HepG2 (cell line): Measurements from ENCODE around the gene PIP5K1C. TPM values are rescaled to one million over a fixed set of nuclear protein-coding genes. Genes with fewer than 3 reads are reported as not detected.

Experiments used
- ATAC-seq: fragments of 200-7000 bp; cut with Tn5 transposase; 3 replicates; pipeline ENCODE4 v1.9.1; 2020; ENCODE audit warnings: mild to moderate bottlenecking, moderate library complexity
- BruUV-seq: library from RNA; stranded (reverse); fragments of 400-500 nt; replicated peaks from 2 replicates; lab custom pipeline; 2021; lab: Mats Ljungman, UMichigan
- CTCF ChIA-PET: fragments of 300-600 bp; formaldehyde crosslinking; extraction: SDS; loops from one replicate; lab custom pipeline; 2021; ENCODE audit warnings: low total read pairs, inconsistent platforms, low intra/inter-chr PET ratio; lab: Yijun Ruan, JAX
- POLR2A ChIA-PET: fragments of 350-600 bp; sonication (Branson Sonifier 250); formaldehyde crosslinking; loops from one replicate; lab custom pipeline; 2020; ENCODE audit warnings: antibody characterized with exemption, inconsistent platforms; lab: Yijun Ruan, JAX
- DNase-seq: peaks from one replicate; pipeline ENCODE4 v3.0.0-alpha.2; 2015; ENCODE audit warnings: low spot score
- FAIRE-seq: peaks from 3 replicates; lab custom pipeline; 2011; peaks lifted over from hg19 to GRCh38; lab: Jason Lieb, UNC
- H2AFZ ChIP-seq: one replicate; pipeline ENCODE4 v1.6.1; 2011; ENCODE audit warnings: low read length, inconsistent platforms
- H3K27ac ChIP-seq: fragments of 300-600 bp; 3 replicates; pipeline ENCODE4 v1.8.0; 2011; ENCODE audit warnings: mixed run types, mild to moderate bottlenecking, mixed read lengths, low read length, inconsistent platforms; ENCODE audit not compliant: insufficient read depth; ENCODE audit errors: extremely low read length
- H3K27me3 ChIP-seq, 2 experiments: fragments of 200-600 bp in 1 of 2; 2 replicates in 1 of 2; 3 replicates in 1 of 2; pipeline versions ENCODE4 v1.6.0 to v1.8.0; 2011; ENCODE audit warnings: low read length in 2 of 2, mild to moderate bottlenecking in 2 of 2, moderate library complexity in 2 of 2, inconsistent platforms in 1 of 2; ENCODE audit not compliant: insufficient read depth in 2 of 2, control insufficient read depth in 1 of 2
- H3K36me3 ChIP-seq, 2 experiments: fragments of 200-600 bp in 1 of 2; replicated peaks in 1 of 2; 2 replicates in 1 of 2; 3 replicates in 1 of 2; pipeline versions ENCODE4 v1.5.1 to v1.8.0; 2011; ENCODE audit warnings: low read length in 2 of 2, inconsistent platforms in 1 of 2; ENCODE audit not compliant: insufficient read depth in 2 of 2, control insufficient read depth in 1 of 2
- H3K4me1 ChIP-seq: 2 replicates; pipeline ENCODE4 v1.5.1; 2012; ENCODE audit warnings: low read length, inconsistent platforms; ENCODE audit not compliant: insufficient read depth
- H3K4me2 ChIP-seq: 2 replicates; pipeline ENCODE4 v1.6.0; 2011; ENCODE audit warnings: low read depth, low read length, inconsistent platforms
- H3K4me3 ChIP-seq, 3 experiments: fragments of 200-600 bp in 1 of 3; sonication (generic), shearing (Covaris generic) in 1 of 3; replicated peaks in 1 of 3; 2 replicates each; pipeline ENCODE4 v1.5.1; 2011 to 2016; ENCODE audit warnings: low read length in 3 of 3, inconsistent platforms in 2 of 3, low read depth in 2 of 3, mild to moderate bottlenecking in 2 of 3, control low read depth in 1 of 3, mixed read lengths in 1 of 3; ENCODE audit not compliant: insufficient read depth in 1 of 3
- H3K79me2 ChIP-seq: one replicate; pipeline ENCODE4 v1.6.1; 2011; ENCODE audit warnings: low read length, inconsistent platforms; ENCODE audit not compliant: insufficient read depth
- H3K9ac ChIP-seq: 2 replicates; pipeline ENCODE4 v1.6.0; 2011; ENCODE audit warnings: mild to moderate bottlenecking, low read depth, low read length, inconsistent platforms; ENCODE audit not compliant: insufficient read depth
- H3K9me3 ChIP-seq: 2 replicates; pipeline ENCODE4 v1.5.1; 2012; ENCODE audit warnings: mild to moderate bottlenecking, low read length
- H4K20me1 ChIP-seq: 2 replicates; pipeline ENCODE4 v1.6.0; 2011; ENCODE audit warnings: inconsistent platforms, mild to moderate bottlenecking, low read length, moderate library complexity; ENCODE audit not compliant: insufficient read depth
- HMG20B ChIP-seq: conservative IDR thresholded peaks from 2 replicates; pipeline ENCODE4 v1.6.1; 2016; ENCODE audit warnings: missing genetic modification reagents, missing compliant biosample characterization
- RAD21 ChIP-seq: fragments of 450-650 bp; formaldehyde crosslinking; IDR thresholded peaks from 2 replicates; pipeline ENCODE4 v1.5.0; 2020; ENCODE audit warnings: mild to moderate bottlenecking
- WIZ ChIP-seq: sonication (generic); formaldehyde crosslinking; IDR thresholded peaks from 2 replicates; pipeline ENCODE4 v1.5.1; 2020; ENCODE audit warnings: mild to moderate bottlenecking, missing genetic modification reagents
- ZBTB21 ChIP-seq: sonication (generic); formaldehyde crosslinking; IDR thresholded peaks from 2 replicates; pipeline ENCODE4 v1.4.0; 2020; ENCODE audit warnings: missing genetic modification reagents
- ZNF354B ChIP-seq: sonication (generic); formaldehyde crosslinking; IDR thresholded peaks from 2 replicates; pipeline ENCODE4 v1.8.0; 2022; ENCODE audit warnings: mild to moderate bottlenecking, missing genetic modification reagents
- ZNF432 ChIP-seq: sonication (generic); formaldehyde crosslinking; IDR thresholded peaks from 2 replicates; pipeline ENCODE4 v1.5.0; 2020; ENCODE audit warnings: missing genetic modification reagents, mild to moderate bottlenecking, borderline replicate concordance
- WGBS: methylation state at CpG from one replicate; pipeline ENCODE4 v1.1.6; 2017; ENCODE audit warnings: low lambda C conversion rate; 5-methylcytosine and 5-hydroxymethylcytosine counted together
- in situ Hi-C: cut with HindIII; loops from 2 replicates; pipeline ENCODE4 v1.10.0; 2017; ENCODE audit warnings: low pct_unique_long_range_greater_than_20kb; ENCODE audit not compliant: extremely low pct_ligation_motif_present
- intact Hi-C: fragments of 100-400 bp; cut with micrococcal nuclease; formaldehyde crosslinking; loops from one replicate; pipeline ENCODE4 v1.10.0; 2022; ENCODE audit not compliant: unreplicated experiment
- polyA plus RNA-seq, 8 experiments: library from polyadenylated mRNA; depleted of rRNA in 3 of 8; stranded (reverse) in 7 of 8; unstranded in 1 of 8; fragments of >200 nt; fragmentation: Illumina TruSeq in 4 of 8; extraction: Trizol in 4 of 8; gene quantifications; 2 replicates each; pipeline versions ENCODE4 v1.2.1 to v1.2.3, GENCODE V29; 2011 to 2016; ENCODE audit warnings: low read depth in 4 of 8, missing spikeins in 1 of 8, mixed read lengths in 1 of 8; ENCODE audit not compliant: insufficient read depth in 1 of 8
- total RNA-seq, 5 experiments: library from RNA; depleted of rRNA; stranded (reverse); fragments of >200 nt; fragmentation: Illumina TruSeq; extraction: Trizol; gene quantifications; 2 replicates each; pipeline ENCODE4 v1.2.3, GENCODE V29; 2016; ENCODE audit warnings: low read depth in 1 of 5
- TF ChIP-seq, protein P1 (sequence below): sonication (generic); formaldehyde crosslinking; IDR thresholded peaks from 2 replicates; pipeline ENCODE4 v1.4.0; 2020; ENCODE audit warnings: missing genetic modification reagents
- TF ChIP-seq, protein P2 (sequence below): sonication (generic); formaldehyde crosslinking; IDR thresholded peaks from 2 replicates; pipeline ENCODE4 v1.4.0; 2020; ENCODE audit warnings: missing genetic modification reagents

Gene PIP5K1C
- total and polyA plus RNA-seq, 2 of the 13 experiments (the other 11 are each of a cell fraction or from before 2014, with no cell fraction given), result 3.6 to 4.3 TPM

DNA sequence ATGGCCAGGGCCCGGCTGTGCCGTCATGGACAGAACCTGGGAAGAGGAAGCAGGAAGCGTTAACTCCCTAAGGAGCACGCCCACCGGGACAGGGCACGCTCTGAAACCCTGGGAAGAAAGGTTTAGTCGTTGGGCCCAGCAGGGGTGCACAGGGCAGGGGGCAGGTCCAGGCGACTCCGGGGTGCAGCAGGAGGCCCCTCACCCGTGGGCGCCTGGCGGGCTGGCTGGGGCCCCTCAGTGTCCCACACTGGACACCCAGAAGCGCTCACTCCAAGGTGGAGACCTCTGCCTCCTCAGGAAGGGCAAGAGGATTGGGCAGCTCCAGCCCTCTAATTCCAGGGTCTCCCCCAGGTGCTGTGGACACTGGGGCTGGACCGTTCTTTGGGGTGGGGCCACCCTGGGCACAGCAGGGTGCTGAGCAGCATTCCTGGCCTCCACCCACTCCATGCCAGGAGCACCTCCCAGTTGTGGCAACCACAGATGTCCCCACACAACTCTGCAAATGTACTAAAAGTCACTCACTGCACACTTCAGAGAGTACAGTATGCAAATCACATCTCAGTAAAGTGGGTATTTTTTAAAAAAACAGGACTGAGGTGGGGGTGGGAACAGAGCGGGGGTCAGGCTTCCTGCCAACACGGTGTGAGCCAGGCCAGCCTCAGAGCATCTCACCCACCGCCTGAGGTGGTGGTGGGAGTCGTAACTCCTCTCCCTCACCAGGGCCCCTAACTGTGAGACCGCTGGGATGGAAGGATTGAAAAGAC is 35.2 kb downstream of the PIP5K1C start:
- WGBS, result 79% methylated on average over 10 of the region's 19 CpGs

More for the DNA sequence above, 35.2 kb downstream of the PIP5K1C start:
- Histone ChIP-seq H3K9ac (no peak overlapping the region), H3K4me1 (peaks cover 21% of the 10 kb centered on the region), H4K20me1 (no peaks in the 10 kb centered on the region), H3K36me3 (peaks cover 0 to 16% of the 10 kb centered on the region in 2 experiments; a peak in 4 of 5 replicates), H3K79me2 (no peaks in the 10 kb centered on the region), H3K4me3 (no peak overlapping the region), H2AFZ (no peak overlapping the region), H3K27me3 (no peaks in the 10 kb centered on the region), H3K9me3 (no peaks in the 10 kb centered on the region), H3K27ac (no peak overlapping the region), H3K4me2 (no peak overlapping the region)
- in situ Hi-C loops, result loop anchor here (5.0 kb wide), 1 partner anchor 42 kb away; the partner anchor contains the start of gene TJP3
- no peak for DNase-seq
- BruUV-seq, result no TSS peak
- CTCF ChIA-PET, result interaction anchor here (1.5 kb wide), 1 partner anchor 41 kb away, joined by 16 read pairs; no protein-coding TSS in a partner anchor
- ATAC-seq, result no peak
- no peak for TF ChIP-seq ZNF354B (CRISPR knock-in tag)
- no peak for TF ChIP-seq WIZ
- TF ChIP-seq RAD21 (CRISPR knock-in tag), result no peak
- TF ChIP-seq, protein P1, sequence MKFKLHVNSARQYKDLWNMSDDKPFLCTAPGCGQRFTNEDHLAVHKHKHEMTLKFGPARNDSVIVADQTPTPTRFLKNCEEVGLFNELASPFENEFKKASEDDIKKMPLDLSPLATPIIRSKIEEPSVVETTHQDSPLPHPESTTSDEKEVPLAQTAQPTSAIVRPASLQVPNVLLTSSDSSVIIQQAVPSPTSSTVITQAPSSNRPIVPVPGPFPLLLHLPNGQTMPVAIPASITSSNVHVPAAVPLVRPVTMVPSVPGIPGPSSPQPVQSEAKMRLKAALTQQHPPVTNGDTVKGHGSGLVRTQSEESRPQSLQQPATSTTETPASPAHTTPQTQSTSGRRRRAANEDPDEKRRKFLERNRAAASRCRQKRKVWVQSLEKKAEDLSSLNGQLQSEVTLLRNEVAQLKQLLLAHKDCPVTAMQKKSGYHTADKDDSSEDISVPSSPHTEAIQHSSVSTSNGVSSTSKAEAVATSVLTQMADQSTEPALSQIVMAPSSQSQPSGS (CRISPR knock-in tag), result no peak
- TF ChIP-seq ZNF432 (CRISPR knock-in tag), result no peak
- no peak for TF ChIP-seq ZBTB21 (CRISPR knock-in tag)
- TF ChIP-seq HMG20B (CRISPR knock-in tag), result no peak
- TF ChIP-seq, protein P2, sequence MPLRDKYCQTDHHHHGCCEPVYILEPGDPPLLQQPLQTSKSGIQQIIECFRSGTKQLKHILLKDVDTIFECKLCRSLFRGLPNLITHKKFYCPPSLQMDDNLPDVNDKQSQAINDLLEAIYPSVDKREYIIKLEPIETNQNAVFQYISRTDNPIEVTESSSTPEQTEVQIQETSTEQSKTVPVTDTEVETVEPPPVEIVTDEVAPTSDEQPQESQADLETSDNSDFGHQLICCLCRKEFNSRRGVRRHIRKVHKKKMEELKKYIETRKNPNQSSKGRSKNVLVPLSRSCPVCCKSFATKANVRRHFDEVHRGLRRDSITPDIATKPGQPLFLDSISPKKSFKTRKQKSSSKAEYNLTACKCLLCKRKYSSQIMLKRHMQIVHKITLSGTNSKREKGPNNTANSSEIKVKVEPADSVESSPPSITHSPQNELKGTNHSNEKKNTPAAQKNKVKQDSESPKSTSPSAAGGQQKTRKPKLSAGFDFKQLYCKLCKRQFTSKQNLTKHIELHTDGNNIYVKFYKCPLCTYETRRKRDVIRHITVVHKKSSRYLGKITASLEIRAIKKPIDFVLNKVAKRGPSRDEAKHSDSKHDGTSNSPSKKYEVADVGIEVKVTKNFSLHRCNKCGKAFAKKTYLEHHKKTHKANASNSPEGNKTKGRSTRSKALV (CRISPR knock-in tag), result no peak
- POLR2A ChIA-PET, result no interaction called here
- intact Hi-C loops, result loop anchor here (5.0 kb wide), 1 partner anchor 37 kb away; the partner anchor contains the start of gene PIP5K1C
- FAIRE-seq, result no peak
